GM18517 (cell line): ENCODE results near the gene PITPNC1.
"Not testable (repeated sequence)": the region's sequence is repeated elsewhere in the genome, so short reads cannot be mapped to it uniquely, and the experiment has no call there.

ENCODE experiments used
- ATAC-seq: cut with Tn5 transposase; IDR thresholded peaks from one replicate; pipeline ENCODE4 v1.9.1; 2021; ENCODE audit warnings: mild to moderate bottlenecking, moderate library complexity; ENCODE audit not compliant: unreplicated experiment

Gene PITPNC1

GRCh38 chr17:67482764-67483163, 105.7 kb downstream of the PITPNC1 start:
- no peak for ATAC-seq

- ATAC-seq = no peak
Measured at GRCh38 chr17:67484261-67484660, 107.2 kb downstream of the PITPNC1 start.

- no peak for ATAC-seq
Measured at GRCh38 chr17:67485666-67486065, 108.6 kb downstream of the PITPNC1 start.

- ATAC-seq = no peak
Measured at GRCh38 chr17:67487506-67487905, 110.4 kb downstream of the PITPNC1 start.

GRCh38 chr17:67488161-67488560, 111.1 kb downstream of the PITPNC1 start:
- no peak for ATAC-seq

- no peak for ATAC-seq
Measured at GRCh38 chr17:67488768-67489167, 111.7 kb downstream of the PITPNC1 start.

- no peak for ATAC-seq
Measured at GRCh38 chr17:67489273-67489672, 112.2 kb downstream of the PITPNC1 start.

GRCh38 chr17:67490471-67490870, 113.4 kb downstream of the PITPNC1 start:
- ATAC-seq = no peak

- no peak for ATAC-seq
Measured at GRCh38 chr17:67491009-67491680, 114.1 kb downstream of the PITPNC1 start.

GRCh38 chr17:67491681-67492024, 114.6 kb downstream of the PITPNC1 start:
- no peak for ATAC-seq

- ATAC-seq = no peak
Measured at GRCh38 chr17:67492251-67492740, 115.2 kb downstream of the PITPNC1 start.

GRCh38 chr17:67492824-67493517, 115.9 kb downstream of the PITPNC1 start:
- no peak for ATAC-seq

- no peak for ATAC-seq
Measured at GRCh38 chr17:67493812-67494211, 116.7 kb downstream of the PITPNC1 start.

- ATAC-seq = not testable (repeated sequence)
Measured at GRCh38 chr17:67495534-67495933, 118.5 kb downstream of the PITPNC1 start.

- ATAC-seq = no peak
Measured at GRCh38 chr17:67496286-67496685, 119.2 kb downstream of the PITPNC1 start.

- ATAC-seq = no peak
Measured at GRCh38 chr17:67499685-67500084, 122.6 kb downstream of the PITPNC1 start.

GRCh38 chr17:67500261-67500660, 123.2 kb downstream of the PITPNC1 start:
- ATAC-seq = no peak

GRCh38 chr17:67500677-67501300, 123.7 kb downstream of the PITPNC1 start:
- no peak for ATAC-seq

- ATAC-seq = no peak
Measured at GRCh38 chr17:67502151-67502550, 125.1 kb downstream of the PITPNC1 start.

- ATAC-seq = no peak
Measured at GRCh38 chr17:67503184-67503583, 126.1 kb downstream of the PITPNC1 start.

- ATAC-seq = no peak
Measured at GRCh38 chr17:67503739-67504138, 126.7 kb downstream of the PITPNC1 start.

GRCh38 chr17:67504182-67504581, 127.1 kb downstream of the PITPNC1 start:
- ATAC-seq = no peak
